H9 (cell line): ENCODE measurements around the gene USP28. TPM values are rescaled to one million over a fixed set of nuclear protein-coding genes. Genes with fewer than 3 reads are reported as not detected.

Experiments
- DNase-seq: peaks from one replicate; pipeline ENCODE4 v3.0.0-alpha.2; 2017
- H2AFZ ChIP-seq: one replicate; pipeline ENCODE4 v1.6.1; 2013; ENCODE audit warnings: mild to moderate bottlenecking, low read length, control low read depth, moderate library complexity
- H2AK5ac ChIP-seq: 2 replicates; pipeline ENCODE4 v1.6.1; 2013; ENCODE audit warnings: low read length, control low read depth, mixed read lengths; ENCODE audit not compliant: insufficient read length
- H2BK120ac ChIP-seq: one replicate; pipeline ENCODE4 v1.6.1; 2013; ENCODE audit warnings: low read depth, mild to moderate bottlenecking, low read length, control low read depth, inconsistent platforms; ENCODE audit not compliant: poor library complexity, severe bottlenecking
- H2BK12ac ChIP-seq: 2 replicates; pipeline ENCODE4 v1.6.1; 2013; ENCODE audit warnings: low read length, control low read depth, mixed read lengths, low read depth; ENCODE audit not compliant: insufficient read length
- H2BK15ac ChIP-seq: 2 replicates; pipeline ENCODE4 v1.6.1; 2013; ENCODE audit warnings: low read depth, low read length, control low read depth
- H2BK20ac ChIP-seq: one replicate; pipeline ENCODE4 v1.6.1; 2013; ENCODE audit warnings: low read depth, mild to moderate bottlenecking, low read length, control low read depth, inconsistent platforms; ENCODE audit not compliant: poor library complexity, severe bottlenecking
- H2BK5ac ChIP-seq: 2 replicates; pipeline ENCODE4 v1.6.1; 2013; ENCODE audit warnings: low read length, control low read depth, mixed read lengths; ENCODE audit not compliant: insufficient read length
- H3K14ac ChIP-seq: 2 replicates; pipeline ENCODE4 v1.6.1; 2013; ENCODE audit warnings: low read length, control low read depth; ENCODE audit not compliant: insufficient read depth
- H3K18ac ChIP-seq: 2 replicates; pipeline ENCODE4 v1.6.1; 2013; ENCODE audit warnings: low read depth, mild to moderate bottlenecking, mixed read lengths, low read length, control low read depth; ENCODE audit not compliant: insufficient read length
- H3K23ac ChIP-seq: 2 replicates; pipeline ENCODE4 v1.6.1; 2013; ENCODE audit warnings: low read length, control low read depth, mixed read lengths, low read depth; ENCODE audit not compliant: insufficient read length
- H3K23me2 ChIP-seq: 2 replicates; pipeline ENCODE4 v1.6.1; 2013; ENCODE audit warnings: low read depth, mild to moderate bottlenecking, mixed read lengths, low read length, control low read depth; ENCODE audit not compliant: insufficient read length, poor library complexity, severe bottlenecking
- H3K27ac ChIP-seq: 2 replicates; pipeline ENCODE4 v1.5.1; 2013; ENCODE audit warnings: low read length, control low read depth, mixed read lengths, low read depth; ENCODE audit not compliant: insufficient read length
- H3K27me3 ChIP-seq: 2 replicates; pipeline ENCODE4 v1.6.1; 2013; ENCODE audit warnings: low read length, control low read depth, inconsistent platforms; ENCODE audit not compliant: insufficient read depth
- H3K4ac ChIP-seq: 2 replicates; pipeline ENCODE4 v1.6.1; 2013; ENCODE audit warnings: low read depth, mild to moderate bottlenecking, control low read depth, inconsistent platforms, low read length, moderate library complexity
- H3K4me1 ChIP-seq: 2 replicates; pipeline ENCODE4 v1.6.1; 2013; ENCODE audit warnings: low read length, control low read depth, inconsistent platforms; ENCODE audit not compliant: insufficient read depth
- H3K4me2 ChIP-seq: 2 replicates; pipeline ENCODE4 v1.6.1; 2013; ENCODE audit warnings: low read length, control low read depth, mixed read lengths; ENCODE audit not compliant: insufficient read length, insufficient read depth
- H3K56ac ChIP-seq: 2 replicates; pipeline ENCODE4 v1.6.1; 2013; ENCODE audit warnings: low read depth, mild to moderate bottlenecking, mixed read lengths, low read length, control low read depth; ENCODE audit not compliant: insufficient read length
- H3K79me1 ChIP-seq: 2 replicates; pipeline ENCODE4 v1.6.1; 2013; ENCODE audit warnings: low read depth, mild to moderate bottlenecking, moderate library complexity, low read length, control low read depth, inconsistent platforms; ENCODE audit not compliant: insufficient read depth, poor library complexity, severe bottlenecking
- H3K79me2 ChIP-seq: 2 replicates; pipeline ENCODE4 v1.6.1; 2013; ENCODE audit warnings: low read length, control low read depth, inconsistent platforms; ENCODE audit not compliant: insufficient read depth
- H3K9ac ChIP-seq: 2 replicates; pipeline ENCODE4 v1.6.1; 2013; ENCODE audit warnings: low read length, control low read depth, mixed read lengths; ENCODE audit not compliant: insufficient read length; ENCODE audit errors: extremely low read depth
- H3K9me3 ChIP-seq: one replicate; pipeline ENCODE4 v1.6.1; 2013; ENCODE audit warnings: low read depth, low read length, inconsistent platforms; ENCODE audit not compliant: control insufficient read depth
- H3T11ph ChIP-seq: one replicate; pipeline ENCODE4 v1.6.1; 2013; ENCODE audit warnings: mild to moderate bottlenecking, low read length, control low read depth, inconsistent platforms
- H4K20me1 ChIP-seq: one replicate; pipeline ENCODE4 v1.6.1; 2013; ENCODE audit not compliant: control insufficient read depth, insufficient read length, insufficient read depth
- H4K5ac ChIP-seq: 2 replicates; pipeline ENCODE4 v1.6.1; 2013; ENCODE audit warnings: low read depth, mild to moderate bottlenecking, mixed read lengths, low read length, control low read depth; ENCODE audit not compliant: insufficient read length
- H4K8ac ChIP-seq: replicated peaks from 2 replicates; pipeline ENCODE4 v1.6.1; 2013; ENCODE audit warnings: low read length, control low read depth, mixed read lengths, low read depth; ENCODE audit not compliant: insufficient read length
- H4K91ac ChIP-seq: 2 replicates; pipeline ENCODE4 v1.6.1; 2013; ENCODE audit warnings: low read depth, mild to moderate bottlenecking, moderate library complexity, mixed read lengths, low read length, control low read depth; ENCODE audit not compliant: insufficient read length
- H3K27ac Mint-ChIP-seq, 3 experiments: 2 replicates in 2 of 3; 3 replicates in 1 of 3; pipeline ENCODE4 v1.8.0; 2020 to 2021; ENCODE audit warnings: mixed read lengths in 3 of 3, mild to moderate bottlenecking in 1 of 3, moderate library complexity in 1 of 3
- H3K27me3 Mint-ChIP-seq: 2 replicates; pipeline ENCODE4 v1.8.0; 2021; ENCODE audit warnings: low read depth, mild to moderate bottlenecking, moderate library complexity, mixed read lengths
- H3K36me3 Mint-ChIP-seq, 3 experiments: 2 replicates in 2 of 3; 3 replicates in 1 of 3; pipeline ENCODE4 v1.8.0; 2020 to 2021; ENCODE audit warnings: low read depth in 3 of 3, mixed read lengths in 3 of 3; ENCODE audit not compliant: insufficient read depth in 1 of 3
- H3K4me1 Mint-ChIP-seq, 2 experiments: 2 replicates each; pipeline ENCODE4 v1.8.0; 2020; ENCODE audit warnings: mixed read lengths in 2 of 2
- H3K4me3 Mint-ChIP-seq, 2 experiments: 2 replicates in 1 of 2; 3 replicates in 1 of 2; pipeline ENCODE4 v1.8.0; 2020 to 2021; ENCODE audit warnings: mild to moderate bottlenecking in 2 of 2, mixed read lengths in 2 of 2, moderate library complexity in 1 of 2
- H3K9me3 Mint-ChIP-seq, 2 experiments: 2 replicates in 1 of 2; 3 replicates in 1 of 2; pipeline ENCODE4 v1.8.0; 2020; ENCODE audit warnings: mild to moderate bottlenecking in 2 of 2, mixed read lengths in 2 of 2, moderate library complexity in 1 of 2
- CTCF ChIP-seq: fragments of 200-600 bp; sonication (generic); conservative IDR thresholded peaks from 3 replicates; pipeline ENCODE4 v1.8.0; 2021; ENCODE audit warnings: antibody characterized with exemption, mild to moderate bottlenecking
- WGBS: extraction: QIAGEN DNeasy Blood & Tissue Kit; methylation state at CpG from one replicate; pipeline ENCODE4 v1.1.7; 2013; ENCODE audit warnings: missing lambda C conversion rate, low lambda C conversion rate, mixed read lengths; ENCODE audit not compliant: insufficient read length; ENCODE audit errors: extremely low coverage; 5-methylcytosine and 5-hydroxymethylcytosine counted together
- long read RNA-seq: library from polyadenylated mRNA; unstranded; transcript quantifications from one replicate; pipeline ENCODE4 v2.0.0, GENCODE V29; 2020
- total RNA-seq: library from RNA; stranded (reverse); gene quantifications from 2 replicates; pipeline ENCODE4 v1.2.1, GENCODE V29; 2021

The USP28 gene
- 98.8 and 107 TPM in 2 replicates for total RNA-seq
- long read RNA-seq, full-length matches to known transcripts, result 23 of 259 reads
- long read RNA-seq, partial matches to known transcripts, result 58 of 259 reads
- long read RNA-seq, other reads (novel, unspliced or antisense), result 178 of 259 reads

- Histone ChIP-seq H3T11ph (no peak within 1 kb of the TSS), H4K91ac (no peak within 1 kb of the TSS), H3K79me1 (peaks cover 3% of the 10 kb centered on the region), H3K9me3 (no peaks in the 10 kb centered on the region), H3K4ac (no peak within 1 kb of the TSS), H2BK20ac (no peak within 1 kb of the TSS), H3K4me2 (peak within 1 kb of the TSS; percentile 98), H3K23ac (no peak within 1 kb of the TSS), H3K79me2 (peaks cover 35% of the 10 kb centered on the region), H2BK12ac (no peak within 1 kb of the TSS), H2AFZ (peak within 1 kb of the TSS; percentile 75), H3K4me1 (peaks cover 6% of the 10 kb centered on the region), H3K27ac (peak within 1 kb of the TSS; percentile 37), H4K20me1 (no peaks in the 10 kb centered on the region), H4K8ac (no peak within 1 kb of the TSS), H2AK5ac (no peak within 1 kb of the TSS), H4K5ac (no peak within 1 kb of the TSS), H3K18ac (peak within 1 kb of the TSS; percentile 96), H2BK5ac (peak within 1 kb of the TSS; percentile 31), H2BK120ac (peak within 1 kb of the TSS; percentile 75), H3K9ac (peak within 1 kb of the TSS; percentile 87), H3K27me3 (no peaks in the 10 kb centered on the region), H2BK15ac (no peak within 1 kb of the TSS), H3K56ac (no peak within 1 kb of the TSS), H3K23me2 (peaks cover 10% of the 10 kb centered on the region), H3K14ac (peak within 1 kb of the TSS; percentile 61; the same call in 1 of the 2 replicates)
- Mint-ChIP-seq H3K36me3 (peaks cover 16 to 38% (median 25%) of the 10 kb centered on the region in 3 experiments), H3K4me1 (peaks cover 48 to 52% of the 10 kb centered on the region in 2 experiments), H3K27me3 (no peaks in the 10 kb centered on the region), H3K4me3 (peak within 1 kb of the TSS; percentile 86 to 90), H3K9me3 (peaks cover 6 to 10% of the 10 kb centered on the region in 2 experiments; a peak in 1 of 5 replicates), H3K27ac (peak within 1 kb of the TSS; percentile 97 to 100 (median 99))
- WGBS, result no CpG with 5 or more reads among the region's 95 CpGs
- TF ChIP-seq CTCF, result no peak
- peak; percentile 97 for DNase-seq
These were observed at the start of gene USP28 for GRCh38 chr11:113875234-113876073. USP28 (minus strand) TSS chr11:113875572; CDS start chr11:113875501, 71 bp downstream.
